Nephron (organoid): Measurements from ENCODE around the gene STUM.

Source experiments
- H3K27ac Mint-ChIP-seq, 3 experiments: 2 replicates each; pipeline ENCODE4 v1.8.0; 2020; ENCODE audit warnings: mixed read lengths in 3 of 3, mild to moderate bottlenecking in 2 of 3, moderate library complexity in 1 of 3
- H3K27me3 Mint-ChIP-seq: 2 replicates; pipeline ENCODE4 v1.8.0; 2021; ENCODE audit warnings: low read depth, mild to moderate bottlenecking, moderate library complexity, mixed read lengths
- H3K36me3 Mint-ChIP-seq: 2 replicates; pipeline ENCODE4 v1.8.0; 2020; ENCODE audit warnings: low read depth, mixed read lengths
- H3K4me1 Mint-ChIP-seq: 2 replicates; pipeline ENCODE4 v1.8.0; 2020; ENCODE audit warnings: mixed read lengths
- H3K4me3 Mint-ChIP-seq, 3 experiments: 2 replicates each; pipeline ENCODE4 v1.8.0; 2020; ENCODE audit warnings: mild to moderate bottlenecking in 3 of 3, mixed read lengths in 3 of 3, moderate library complexity in 2 of 3
- H3K9me3 Mint-ChIP-seq: 2 replicates; pipeline ENCODE4 v1.8.0; 2020; ENCODE audit warnings: mixed read lengths
- TF ChIP-seq, protein P1 (sequence below), 3 experiments: fragments of 200-600 bp; sonication (generic); IDR thresholded peaks; one replicate each; pipeline ENCODE4 v1.5.0; 2021; ENCODE audit warnings: antibody characterized with exemption in 3 of 3; ENCODE audit not compliant: unreplicated experiment in 3 of 3

Gene STUM

GRCh38 chr1:226572325-226572726, 23.8 kb downstream of the STUM start:
- Mint-ChIP-seq H3K4me3 (no peak overlapping the region), H3K4me1 (peaks cover 28% of the 10 kb centered on the region), H3K27me3 (peaks cover 3% of the 10 kb centered on the region), H3K9me3 (no peaks in the 10 kb centered on the region), H3K36me3 (no peaks in the 10 kb centered on the region), H3K27ac (no peak overlapping the region)
- TF ChIP-seq, protein P1, sequence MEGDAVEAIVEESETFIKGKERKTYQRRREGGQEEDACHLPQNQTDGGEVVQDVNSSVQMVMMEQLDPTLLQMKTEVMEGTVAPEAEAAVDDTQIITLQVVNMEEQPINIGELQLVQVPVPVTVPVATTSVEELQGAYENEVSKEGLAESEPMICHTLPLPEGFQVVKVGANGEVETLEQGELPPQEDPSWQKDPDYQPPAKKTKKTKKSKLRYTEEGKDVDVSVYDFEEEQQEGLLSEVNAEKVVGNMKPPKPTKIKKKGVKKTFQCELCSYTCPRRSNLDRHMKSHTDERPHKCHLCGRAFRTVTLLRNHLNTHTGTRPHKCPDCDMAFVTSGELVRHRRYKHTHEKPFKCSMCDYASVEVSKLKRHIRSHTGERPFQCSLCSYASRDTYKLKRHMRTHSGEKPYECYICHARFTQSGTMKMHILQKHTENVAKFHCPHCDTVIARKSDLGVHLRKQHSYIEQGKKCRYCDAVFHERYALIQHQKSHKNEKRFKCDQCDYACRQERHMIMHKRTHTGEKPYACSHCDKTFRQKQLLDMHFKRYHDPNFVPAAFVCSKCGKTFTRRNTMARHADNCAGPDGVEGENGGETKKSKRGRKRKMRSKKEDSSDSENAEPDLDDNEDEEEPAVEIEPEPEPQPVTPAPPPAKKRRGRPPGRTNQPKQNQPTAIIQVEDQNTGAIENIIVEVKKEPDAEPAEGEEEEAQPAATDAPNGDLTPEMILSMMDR (IDR thresholded peaks at IDR 0.05; ENCODE audit: unreplicated experiment in 3 of 3), result no peak

GRCh38 chr1:226574044-226574443, 25.5 kb downstream of the STUM start:
- no peak overlapping the region for H3K4me3 Mint-ChIP-seq
- no peaks in the 10 kb centered on the region for H3K36me3 Mint-ChIP-seq
- TF ChIP-seq, protein P1 (IDR thresholded peaks at IDR 0.05; ENCODE audit: unreplicated experiment in 3 of 3), result no peak
- H3K9me3 Mint-ChIP-seq, result no peaks in the 10 kb centered on the region
- H3K27ac Mint-ChIP-seq, result no peak overlapping the region
- H3K27me3 Mint-ChIP-seq, result peaks cover 3% of the 10 kb centered on the region
- H3K4me1 Mint-ChIP-seq, result peaks cover 17% of the 10 kb centered on the region

GRCh38 chr1:226574591-226575435, 26.2 kb downstream of the STUM start:
- Mint-ChIP-seq H3K4me3 (no peak overlapping the region), H3K36me3 (no peaks in the 10 kb centered on the region), H3K27me3 (peaks cover 7% of the 10 kb centered on the region), H3K4me1 (peaks cover 13% of the 10 kb centered on the region), H3K9me3 (no peaks in the 10 kb centered on the region), H3K27ac (no peak overlapping the region)
- TF ChIP-seq, protein P1 (IDR thresholded peaks at IDR 0.05; ENCODE audit: unreplicated experiment in 3 of 3), result no peak

DNA sequence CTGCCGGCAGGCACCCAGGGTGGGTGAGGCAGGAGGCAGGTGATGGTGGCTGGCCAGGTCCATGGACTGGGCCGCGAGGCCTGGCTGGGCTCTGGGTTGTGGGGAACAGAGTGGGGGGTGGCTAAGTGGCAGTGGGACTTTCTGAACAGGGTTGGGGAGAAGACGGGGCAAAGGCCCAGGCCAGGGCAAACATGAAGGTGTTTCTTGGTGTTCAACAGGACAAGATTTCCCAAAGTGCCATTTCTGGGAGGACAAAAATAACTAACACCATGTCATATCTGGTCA, 26.8 kb downstream of the STUM start:
- Mint-ChIP-seq H3K36me3 (no peaks in the 10 kb centered on the region), H3K4me3 (no peak overlapping the region), H3K9me3 (no peaks in the 10 kb centered on the region), H3K27me3 (peaks cover 5% of the 10 kb centered on the region), H3K4me1 (peaks cover 8% of the 10 kb centered on the region), H3K27ac (no peak overlapping the region)
- TF ChIP-seq, protein P1 (IDR thresholded peaks at IDR 0.05; ENCODE audit: unreplicated experiment in 3 of 3), result no peak

DNA sequence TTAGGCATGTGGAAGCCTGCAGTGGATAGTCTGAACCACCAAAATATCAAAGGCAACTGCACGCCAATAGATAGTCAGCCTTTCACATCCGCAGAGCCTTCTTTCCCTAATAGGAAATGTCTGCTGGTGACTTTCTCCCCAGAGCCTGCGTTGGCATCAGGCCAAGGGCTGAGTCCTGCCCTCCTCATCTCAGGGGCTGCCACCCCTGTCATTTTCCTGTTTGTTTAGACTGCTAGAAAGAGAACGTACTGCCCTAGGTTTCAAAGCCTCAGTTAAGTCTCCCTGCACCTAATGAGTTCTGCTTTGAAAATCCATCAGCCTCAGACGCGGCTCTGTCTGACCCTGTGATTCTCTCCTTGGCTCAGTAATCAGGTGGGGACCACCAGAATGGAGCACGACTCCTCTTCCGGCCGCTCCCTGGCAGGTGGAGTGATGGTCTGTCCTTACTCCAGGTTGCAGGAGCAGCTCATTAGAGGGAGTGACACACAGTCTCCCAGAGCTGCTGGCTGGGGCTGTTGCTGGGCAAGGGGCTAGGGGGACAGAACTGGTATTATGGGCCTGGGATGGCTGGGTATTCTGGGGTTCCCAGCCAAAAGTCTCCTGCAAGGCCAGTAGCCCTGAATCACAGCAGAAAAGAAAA, 27.3 kb downstream of the STUM start:
- Mint-ChIP-seq H3K27ac (no peak overlapping the region), H3K27me3 (peaks cover 7% of the 10 kb centered on the region)

More for the DNA sequence above, 27.3 kb downstream of the STUM start:
- no peaks in the 10 kb centered on the region for H3K9me3 Mint-ChIP-seq
- H3K4me3 Mint-ChIP-seq, result no peak overlapping the region
- H3K36me3 Mint-ChIP-seq, result no peaks in the 10 kb centered on the region
- H3K4me1 Mint-ChIP-seq, result peaks cover 6% of the 10 kb centered on the region
- TF ChIP-seq, protein P1 (IDR thresholded peaks at IDR 0.05; ENCODE audit: unreplicated experiment in 3 of 3), result no peak
